RWPE1 (cell line): ENCODE results near the gene SPINK5.

Experiments used
- CTCF ChIA-PET: fragments of 350-600 bp; sonication (Branson Sonifier 250); formaldehyde crosslinking; extraction: SDS; loops from one replicate; lab custom pipeline; 2021; lab: Yijun Ruan, JAX
- POLR2A ChIA-PET: fragments of 400-600 bp; formaldehyde crosslinking; extraction: SDS; loops from one replicate; lab custom pipeline; 2020; ENCODE audit warnings: antibody characterized with exemption; ENCODE audit not compliant: low non-redundant PET; lab: Yijun Ruan, JAX
- DNase-seq: peaks from one replicate; pipeline ENCODE4 v3.0.0; 2012; ENCODE audit warnings: low spot score
- H3K27ac ChIP-seq: fragments of 450-650 bp; 2 replicates; pipeline ENCODE4 v1.5.1; 2017
- TF ChIP-seq, protein P1 (sequence below): fragments of 450-650 bp; conservative IDR thresholded peaks from 2 replicates; pipeline ENCODE4 v1.5.1; 2017; ENCODE audit warnings: low read depth, mild to moderate bottlenecking

Gene SPINK5

DNA sequence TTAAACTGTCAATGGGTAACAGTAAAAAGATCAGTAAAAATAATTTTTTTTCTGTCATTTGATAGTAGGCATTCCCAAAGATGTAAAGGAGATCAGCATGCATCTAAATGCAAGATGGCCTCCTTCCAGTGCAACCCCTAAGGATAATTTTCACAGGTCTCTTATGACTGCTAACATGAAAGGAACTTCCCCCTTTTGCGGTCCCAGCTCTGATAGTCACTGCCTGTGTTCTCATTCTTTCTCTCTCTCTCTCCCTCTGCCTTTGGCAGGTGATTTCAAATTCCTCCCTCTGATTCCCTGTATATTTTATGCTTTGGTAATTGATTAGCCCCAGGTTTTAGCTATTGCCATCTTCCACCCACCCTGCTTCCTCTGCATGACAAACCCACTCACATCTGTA is 113.4 kb downstream of the SPINK5 start:
- CTCF ChIA-PET: no interaction called here
- no peak overlapping the region for H3K27ac ChIP-seq
- TF ChIP-seq, protein P1, sequence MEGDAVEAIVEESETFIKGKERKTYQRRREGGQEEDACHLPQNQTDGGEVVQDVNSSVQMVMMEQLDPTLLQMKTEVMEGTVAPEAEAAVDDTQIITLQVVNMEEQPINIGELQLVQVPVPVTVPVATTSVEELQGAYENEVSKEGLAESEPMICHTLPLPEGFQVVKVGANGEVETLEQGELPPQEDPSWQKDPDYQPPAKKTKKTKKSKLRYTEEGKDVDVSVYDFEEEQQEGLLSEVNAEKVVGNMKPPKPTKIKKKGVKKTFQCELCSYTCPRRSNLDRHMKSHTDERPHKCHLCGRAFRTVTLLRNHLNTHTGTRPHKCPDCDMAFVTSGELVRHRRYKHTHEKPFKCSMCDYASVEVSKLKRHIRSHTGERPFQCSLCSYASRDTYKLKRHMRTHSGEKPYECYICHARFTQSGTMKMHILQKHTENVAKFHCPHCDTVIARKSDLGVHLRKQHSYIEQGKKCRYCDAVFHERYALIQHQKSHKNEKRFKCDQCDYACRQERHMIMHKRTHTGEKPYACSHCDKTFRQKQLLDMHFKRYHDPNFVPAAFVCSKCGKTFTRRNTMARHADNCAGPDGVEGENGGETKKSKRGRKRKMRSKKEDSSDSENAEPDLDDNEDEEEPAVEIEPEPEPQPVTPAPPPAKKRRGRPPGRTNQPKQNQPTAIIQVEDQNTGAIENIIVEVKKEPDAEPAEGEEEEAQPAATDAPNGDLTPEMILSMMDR: no peak
- POLR2A ChIA-PET: interaction anchor here (0.7 kb wide), 1 partner anchor 221 kb away, joined by 3 read pairs; no protein-coding TSS in a partner anchor
- no peak for DNase-seq

DNA sequence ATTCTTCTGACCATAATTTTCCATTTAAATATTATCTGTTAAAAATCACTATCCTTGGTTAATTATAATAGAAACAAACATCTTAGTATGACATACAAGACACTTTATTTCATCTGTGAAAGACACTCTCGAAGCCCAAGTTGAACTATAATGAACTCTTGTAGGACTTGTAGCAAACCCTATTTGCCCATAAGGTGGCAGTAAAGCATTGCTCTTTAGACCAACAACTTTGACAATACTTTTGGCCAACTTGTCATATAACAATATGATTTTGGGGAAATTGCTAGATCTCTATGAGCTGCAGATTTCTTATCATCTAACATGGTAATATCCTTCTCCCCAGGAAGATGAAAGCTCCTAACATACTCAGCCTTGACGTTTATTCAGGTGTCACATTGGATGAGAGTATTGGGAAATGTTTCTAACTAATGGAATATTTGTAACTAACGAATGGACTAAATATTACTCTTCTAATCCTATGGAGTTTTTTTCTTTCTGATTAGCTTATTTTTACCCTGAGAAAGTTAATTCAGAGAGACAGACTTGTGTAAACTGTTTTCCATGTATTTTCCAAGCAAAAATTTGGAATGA is 115.5 kb downstream of the SPINK5 start:
- POLR2A ChIA-PET: no interaction called here

DNA sequence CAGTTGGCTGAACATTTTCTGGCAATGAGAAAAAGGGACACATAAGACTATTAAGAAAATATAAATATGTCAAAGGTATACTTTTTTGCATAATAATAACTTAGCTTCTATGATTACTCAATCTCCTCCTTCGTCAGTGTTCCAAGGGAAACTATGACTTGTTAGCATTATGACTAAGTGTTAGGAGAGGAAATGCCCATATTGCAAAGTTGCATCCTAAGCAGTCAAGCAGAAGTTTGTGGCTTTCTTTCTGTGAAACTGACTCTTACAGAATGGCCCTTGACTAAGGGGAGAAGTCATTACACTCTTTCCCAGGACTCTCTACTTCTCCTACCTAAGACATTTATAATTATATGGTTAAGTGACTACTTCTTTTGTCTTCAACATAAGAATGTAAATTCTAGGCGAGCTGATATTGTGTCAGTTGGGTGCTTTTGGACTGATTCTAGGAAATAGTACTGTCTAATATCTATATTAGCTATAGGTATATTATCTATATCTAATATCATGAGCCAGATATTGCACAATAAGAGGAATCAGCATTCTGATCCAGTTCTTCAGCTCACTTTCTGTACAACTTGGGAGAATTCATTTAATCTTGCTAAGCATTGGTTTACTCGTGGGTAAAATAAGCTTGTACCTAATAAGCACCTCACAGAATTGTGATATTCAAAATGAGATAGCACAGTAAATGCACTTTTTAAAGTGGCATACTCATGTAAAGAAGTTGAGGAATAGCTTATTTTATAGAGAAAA is 122.6 kb downstream of the SPINK5 start:
- CTCF ChIA-PET: interaction anchor here (0.6 to 1.3 kb wide), 6 partner anchors 9 to 786 kb away, joined by 3 to 8 read pairs (median 4); no protein-coding TSS in a partner anchor
- H3K27ac ChIP-seq: no peak overlapping the region
- DNase-seq: peak; percentile 67
- POLR2A ChIA-PET: no interaction called here
- TF ChIP-seq, protein P1: no peak

More for the DNA sequence above, 115.5 kb downstream of the SPINK5 start:
- CTCF ChIA-PET: interaction anchor here (0.5 to 2.1 kb wide), 7 partner anchors 15 to 552 kb away, joined by 3 to 10 read pairs (median 5); no protein-coding TSS in a partner anchor
- DNase-seq: peak; percentile 34
- TF ChIP-seq, protein P1: peak; percentile 90
- H3K27ac ChIP-seq: no peak overlapping the region
